Astrocyte (in vitro differentiated cells and primary cell): ENCODE measurements around the gene XPNPEP1. TPM values are rescaled to one million over a fixed set of nuclear protein-coding genes. Genes with fewer than 3 reads are reported as not detected.

Experiments used
- DNase-seq: peaks from one replicate; pipeline ENCODE4 v3.0.0-alpha.2; 2010; ENCODE audit warnings: low read depth
- FAIRE-seq: peaks from 2 replicates; lab custom pipeline; 2011; peaks lifted over from hg19 to GRCh38; lab: Jason Lieb, UNC
- H2AFZ ChIP-seq: 2 replicates; pipeline ENCODE4 v1.6.0; 2012; ENCODE audit warnings: low read depth, low read length, inconsistent platforms
- H3K27ac ChIP-seq: 2 replicates; pipeline ENCODE4 v1.5.1; 2011; ENCODE audit warnings: low read depth, low read length, inconsistent platforms
- H3K27me3 ChIP-seq: 2 replicates; pipeline ENCODE4 v1.6.0; 2011; ENCODE audit warnings: low read length, inconsistent platforms; ENCODE audit not compliant: insufficient read depth
- H3K36me3 ChIP-seq: 2 replicates; pipeline ENCODE4 v1.5.1; 2011; ENCODE audit warnings: low read length, inconsistent platforms; ENCODE audit not compliant: insufficient read depth
- H3K4me1 ChIP-seq: 2 replicates; pipeline ENCODE4 v1.5.1; 2011; ENCODE audit warnings: low read length, inconsistent platforms; ENCODE audit not compliant: insufficient read depth
- H3K4me2 ChIP-seq: 2 replicates; pipeline ENCODE4 v1.6.0; 2012; ENCODE audit warnings: low read length, inconsistent platforms
- H3K4me3 ChIP-seq: 2 replicates; pipeline ENCODE4 v1.5.1; 2011; ENCODE audit warnings: low read depth, mild to moderate bottlenecking, low read length, inconsistent platforms; ENCODE audit not compliant: insufficient read depth
- H3K79me2 ChIP-seq: 2 replicates; pipeline ENCODE4 v1.6.0; 2012; ENCODE audit warnings: mild to moderate bottlenecking, low read length, inconsistent platforms; ENCODE audit not compliant: insufficient read depth
- H3K9ac ChIP-seq: 2 replicates; pipeline ENCODE4 v1.6.0; 2012; ENCODE audit warnings: mild to moderate bottlenecking, low read length, inconsistent platforms
- H3K9me3 ChIP-seq: 2 replicates; pipeline ENCODE4 v1.5.1; 2012; ENCODE audit warnings: low read depth, mild to moderate bottlenecking, low read length, inconsistent platforms; ENCODE audit not compliant: insufficient read depth
- H4K20me1 ChIP-seq: 2 replicates; pipeline ENCODE4 v1.6.0; 2012; ENCODE audit warnings: low read length, inconsistent platforms; ENCODE audit not compliant: insufficient read depth
- H3K27ac Mint-ChIP-seq: one replicate; pipeline ENCODE4 v1.8.0; 2021; ENCODE audit warnings: mild to moderate bottlenecking, mixed read lengths; ENCODE audit not compliant: unreplicated experiment
- H3K27me3 Mint-ChIP-seq: one replicate; pipeline ENCODE4 v1.8.0; 2021; ENCODE audit warnings: low read depth, mixed read lengths; ENCODE audit not compliant: unreplicated experiment
- H3K36me3 Mint-ChIP-seq: one replicate; pipeline ENCODE4 v1.8.0; 2021; ENCODE audit warnings: low read depth, mixed read lengths; ENCODE audit not compliant: unreplicated experiment
- H3K4me1 Mint-ChIP-seq: one replicate; pipeline ENCODE4 v1.8.0; 2021; ENCODE audit warnings: low read depth, mixed read lengths; ENCODE audit not compliant: unreplicated experiment
- H3K4me3 Mint-ChIP-seq: one replicate; pipeline ENCODE4 v1.8.0; 2021; ENCODE audit warnings: mild to moderate bottlenecking, moderate library complexity, mixed read lengths; ENCODE audit not compliant: unreplicated experiment
- H3K9me3 Mint-ChIP-seq: one replicate; pipeline ENCODE4 v1.8.0; 2021; ENCODE audit warnings: mild to moderate bottlenecking, mixed read lengths; ENCODE audit not compliant: unreplicated experiment
- CTCF ChIP-seq: IDR thresholded peaks from 2 replicates; pipeline ENCODE4 v1.5.1; 2011; ENCODE audit warnings: low read depth, mild to moderate bottlenecking, inconsistent platforms, low read length, moderate library complexity; ENCODE audit not compliant: insufficient read depth
- EZH2 ChIP-seq: IDR thresholded peaks from 2 replicates; pipeline ENCODE4 v1.6.1; 2012; ENCODE audit warnings: mild to moderate bottlenecking, low read length, inconsistent platforms; ENCODE audit not compliant: insufficient read depth
- total RNA-seq: library from RNA; stranded (reverse); gene quantifications from 2 replicates; pipeline ENCODE4 v1.2.1, GENCODE V29; 2021

XPNPEP1 gene
- total RNA-seq, 1 donor from 2014 or later, result 100 TPM

- Histone ChIP-seq H4K20me1 (no peaks in the 10 kb centered on the region), H3K9ac (no peak overlapping the region), H3K4me1 (no peaks in the 10 kb centered on the region), H3K79me2 (no peaks in the 10 kb centered on the region), H3K9me3 (no peaks in the 10 kb centered on the region), H3K27me3 (no peaks in the 10 kb centered on the region), H3K36me3 (no peaks in the 10 kb centered on the region), H3K27ac (no peak overlapping the region), H3K4me3 (no peak overlapping the region), H3K4me2 (no peak overlapping the region), H2AFZ (no peak overlapping the region)
- FAIRE-seq, result no peak
- H3K27ac Mint-ChIP-seq, result no peak overlapping the region
- H3K9me3 Mint-ChIP-seq, result no peaks in the 10 kb centered on the region
- no peaks in the 10 kb centered on the region for H3K27me3 Mint-ChIP-seq
- TF ChIP-seq EZH2 (no peak), CTCF (no peak)
- H3K4me3 Mint-ChIP-seq, result no peak overlapping the region
- H3K36me3 Mint-ChIP-seq, result no peaks in the 10 kb centered on the region
- DNase-seq, result no peak
- peaks cover 4% of the 10 kb centered on the region for H3K4me1 Mint-ChIP-seq
These were observed 69.4 kb downstream of the XPNPEP1 start for GRCh38 chr10:109853921-109854320.

DNA sequence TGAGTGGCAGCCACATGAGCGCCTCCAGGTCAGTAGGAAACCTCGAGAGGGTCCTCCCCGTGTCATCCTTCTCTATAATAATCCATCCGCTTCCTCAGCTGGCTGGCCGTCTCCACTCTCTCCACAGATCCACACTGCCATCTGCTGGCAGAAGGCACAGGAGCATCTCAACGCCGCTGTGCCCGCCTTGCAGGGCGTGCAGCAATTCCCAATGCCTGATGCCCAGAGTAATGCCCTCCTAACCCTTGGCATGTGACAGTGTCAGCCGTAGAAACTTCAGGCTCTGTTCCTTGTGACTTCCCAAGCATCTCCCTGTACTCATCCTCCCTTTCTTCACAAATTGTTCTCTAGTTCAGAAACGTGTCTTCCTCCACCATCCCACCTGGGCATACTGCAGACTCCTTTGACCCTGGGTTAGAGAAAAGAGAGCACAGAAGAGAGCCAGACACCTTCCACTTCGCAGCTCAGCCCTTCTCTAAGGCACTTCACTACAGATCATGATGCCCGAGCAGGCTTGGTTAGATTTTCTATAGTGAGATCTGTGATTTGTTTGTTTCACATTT, 70.8 kb downstream of the XPNPEP1 start:
- Histone ChIP-seq H3K79me2 (no peaks in the 10 kb centered on the region), H3K4me3 (no peak overlapping the region), H3K9me3 (no peaks in the 10 kb centered on the region), H3K27me3 (no peaks in the 10 kb centered on the region), H3K27ac (no peak overlapping the region), H3K36me3 (no peaks in the 10 kb centered on the region), H3K9ac (no peak overlapping the region), H3K4me2 (no peak overlapping the region), H3K4me1 (no peaks in the 10 kb centered on the region), H4K20me1 (no peaks in the 10 kb centered on the region), H2AFZ (no peak overlapping the region)
- Mint-ChIP-seq H3K9me3 (no peaks in the 10 kb centered on the region), H3K4me1 (peaks cover 4% of the 10 kb centered on the region), H3K27ac (no peak overlapping the region), H3K36me3 (no peaks in the 10 kb centered on the region), H3K4me3 (no peak overlapping the region), H3K27me3 (no peaks in the 10 kb centered on the region)
- peak; percentile 94 for FAIRE-seq
- TF ChIP-seq CTCF (peak; percentile 82), EZH2 (no peak)
- peak; percentile 25 for DNase-seq

GRCh38 chr10:109851616-109852474, 71.5 kb downstream of the XPNPEP1 start:
- Histone ChIP-seq H2AFZ (no peak overlapping the region), H3K9me3 (no peaks in the 10 kb centered on the region), H3K36me3 (no peaks in the 10 kb centered on the region), H3K4me1 (no peaks in the 10 kb centered on the region), H3K4me2 (no peak overlapping the region), H3K27ac (no peak overlapping the region), H3K4me3 (no peak overlapping the region), H3K9ac (no peak overlapping the region), H4K20me1 (no peaks in the 10 kb centered on the region), H3K79me2 (no peaks in the 10 kb centered on the region), H3K27me3 (no peaks in the 10 kb centered on the region)
- FAIRE-seq (no peak), DNase-seq (no peak)
- Mint-ChIP-seq H3K9me3 (peaks cover under 1% of the 10 kb centered on the region), H3K36me3 (no peaks in the 10 kb centered on the region), H3K4me1 (peaks cover 6% of the 10 kb centered on the region), H3K4me3 (no peak overlapping the region), H3K27me3 (peaks cover under 1% of the 10 kb centered on the region), H3K27ac (peak overlapping the region; percentile 41)
- TF ChIP-seq CTCF (no peak), EZH2 (no peak)
